ENCODE measurements around the gene GPR142. TPM values are rescaled to one million over a fixed set of nuclear protein-coding genes. Genes with fewer than 3 reads are reported as not detected.

The GPR142 gene
- total and polyA plus RNA-seq, 3 donors from 2014 or later: 0.51 to 0.87 (median 0.55) TPM

GRCh38 chr17:74408262-74408661 lies 41.0 kb downstream of the GPR142 start:
- Histone ChIP-seq H3K27ac (no peak overlapping the region), H3K4me3 (no peak overlapping the region), H3K9me3 (no peaks in the 10 kb centered on the region), H3K27me3 (no peaks in the 10 kb centered on the region), H3K4me1 (no peaks in the 10 kb centered on the region), H3K36me3 (ENCODE audit: low read depth, missing control alignments) (no peaks in the 10 kb centered on the region)
- TF ChIP-seq, protein P1, sequence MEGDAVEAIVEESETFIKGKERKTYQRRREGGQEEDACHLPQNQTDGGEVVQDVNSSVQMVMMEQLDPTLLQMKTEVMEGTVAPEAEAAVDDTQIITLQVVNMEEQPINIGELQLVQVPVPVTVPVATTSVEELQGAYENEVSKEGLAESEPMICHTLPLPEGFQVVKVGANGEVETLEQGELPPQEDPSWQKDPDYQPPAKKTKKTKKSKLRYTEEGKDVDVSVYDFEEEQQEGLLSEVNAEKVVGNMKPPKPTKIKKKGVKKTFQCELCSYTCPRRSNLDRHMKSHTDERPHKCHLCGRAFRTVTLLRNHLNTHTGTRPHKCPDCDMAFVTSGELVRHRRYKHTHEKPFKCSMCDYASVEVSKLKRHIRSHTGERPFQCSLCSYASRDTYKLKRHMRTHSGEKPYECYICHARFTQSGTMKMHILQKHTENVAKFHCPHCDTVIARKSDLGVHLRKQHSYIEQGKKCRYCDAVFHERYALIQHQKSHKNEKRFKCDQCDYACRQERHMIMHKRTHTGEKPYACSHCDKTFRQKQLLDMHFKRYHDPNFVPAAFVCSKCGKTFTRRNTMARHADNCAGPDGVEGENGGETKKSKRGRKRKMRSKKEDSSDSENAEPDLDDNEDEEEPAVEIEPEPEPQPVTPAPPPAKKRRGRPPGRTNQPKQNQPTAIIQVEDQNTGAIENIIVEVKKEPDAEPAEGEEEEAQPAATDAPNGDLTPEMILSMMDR (IDR thresholded peaks at IDR 0.05): no peak
- TF ChIP-seq POLR2A (IDR thresholded peaks at IDR 0.05): no peak
- no peak for DNase-seq
- intact Hi-C loops (cut with DNase I; ENCODE audit: low total_unique reads): no loop called here
- 78 to 79% methylated on average over 2 to 3 of the region's 3 CpGs for WGBS, 2 donors

GRCh38 chr17:74408815-74409214 lies 41.5 kb downstream of the GPR142 start:
- TF ChIP-seq POLR2A (IDR thresholded peaks at IDR 0.05): no peak
- TF ChIP-seq, protein P1 (IDR thresholded peaks at IDR 0.05): no peak
- Histone ChIP-seq H3K4me1 (no peaks in the 10 kb centered on the region), H3K4me3 (no peak overlapping the region), H3K9me3 (no peaks in the 10 kb centered on the region), H3K36me3 (ENCODE audit: low read depth, missing control alignments) (no peaks in the 10 kb centered on the region), H3K27ac (no peak overlapping the region), H3K27me3 (no peaks in the 10 kb centered on the region)
- WGBS, 2 donors: 70 to 79% methylated on average over 4 of the region's 4 CpGs
- intact Hi-C loops (cut with DNase I; ENCODE audit: low total_unique reads): no loop called here
- no peak for DNase-seq

GRCh38 chr17:74410001-74410443 lies 42.7 kb downstream of the GPR142 start:
- 60 to 92% methylated on average over 1 to 4 of the region's 4 CpGs for WGBS, 2 donors
- DNase-seq: no peak
- H3K27me3 ChIP-seq: no peaks in the 10 kb centered on the region
- H3K4me3 ChIP-seq: no peak overlapping the region
- TF ChIP-seq, protein P1 (IDR thresholded peaks at IDR 0.05): no peak
- no peak for TF ChIP-seq POLR2A (IDR thresholded peaks at IDR 0.05)
- H3K4me1 ChIP-seq: no peaks in the 10 kb centered on the region
- no peaks in the 10 kb centered on the region for H3K9me3 ChIP-seq
- H3K36me3 ChIP-seq (ENCODE audit: low read depth, missing control alignments): no peaks in the 10 kb centered on the region
- intact Hi-C loops (cut with DNase I; ENCODE audit: low total_unique reads): no loop called here
- no peak overlapping the region for H3K27ac ChIP-seq

DNA sequence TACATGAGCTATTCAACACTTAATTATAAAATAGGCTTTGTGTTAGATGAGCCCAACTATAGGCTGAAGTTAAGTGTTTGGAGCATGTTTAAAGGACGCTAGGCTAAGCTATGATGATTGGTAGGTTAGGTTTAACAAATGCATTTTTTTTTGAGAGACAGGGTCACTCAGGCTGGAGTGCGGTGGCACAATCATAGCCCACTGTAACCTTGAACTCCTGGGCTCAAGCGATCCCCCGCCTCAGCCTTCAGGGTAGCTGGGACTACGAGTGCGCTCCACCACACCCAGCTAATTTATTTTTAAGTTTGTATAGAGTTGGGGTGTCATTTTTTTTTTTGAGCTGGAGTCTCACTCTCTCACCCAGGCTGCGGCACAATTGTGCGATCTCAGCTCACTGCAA lies 45.3 kb downstream of the GPR142 start:
- TF ChIP-seq, protein P1 (IDR thresholded peaks at IDR 0.05): no peak
- no peak for TF ChIP-seq POLR2A (IDR thresholded peaks at IDR 0.05)
- DNase-seq: no peak
- Histone ChIP-seq H3K4me3 (no peak overlapping the region), H3K27ac (no peak overlapping the region), H3K27me3 (no peaks in the 10 kb centered on the region), H3K9me3 (no peaks in the 10 kb centered on the region), H3K4me1 (no peaks in the 10 kb centered on the region), H3K36me3 (ENCODE audit: low read depth, missing control alignments) (no peaks in the 10 kb centered on the region)
- whole genome bisulfite sequencing, 2 donors: 96 to 97% methylated on average over 8 of the region's 8 CpGs
- intact Hi-C loops (cut with DNase I; ENCODE audit: low total_unique reads): no loop called here

- TF ChIP-seq, protein P1 (IDR thresholded peaks at IDR 0.05): no peak
- no peak for TF ChIP-seq POLR2A (IDR thresholded peaks at IDR 0.05)
- Histone ChIP-seq H3K9me3 (no peaks in the 10 kb centered on the region), H3K4me3 (no peak overlapping the region), H3K27me3 (no peaks in the 10 kb centered on the region), H3K27ac (no peak overlapping the region), H3K36me3 (ENCODE audit: low read depth, missing control alignments) (no peaks in the 10 kb centered on the region), H3K4me1 (no peaks in the 10 kb centered on the region)
- 87 to 92% methylated on average over 7 of the region's 7 CpGs for WGBS, 2 donors
- intact Hi-C loops (cut with DNase I; ENCODE audit: low total_unique reads): no loop called here
- DNase-seq: no peak
Observed at GRCh38 chr17:74413491-74413890, 46.2 kb downstream of the GPR142 start.
